NCI-H1930 (cell line): ENCODE data around the gene FBXO47.

Source experiments
- DNase-seq, 2 experiments: peaks; one replicate each; lab custom pipeline; 2025; lab: John Stamatoyannopoulos, UW

The FBXO47 gene

DNA sequence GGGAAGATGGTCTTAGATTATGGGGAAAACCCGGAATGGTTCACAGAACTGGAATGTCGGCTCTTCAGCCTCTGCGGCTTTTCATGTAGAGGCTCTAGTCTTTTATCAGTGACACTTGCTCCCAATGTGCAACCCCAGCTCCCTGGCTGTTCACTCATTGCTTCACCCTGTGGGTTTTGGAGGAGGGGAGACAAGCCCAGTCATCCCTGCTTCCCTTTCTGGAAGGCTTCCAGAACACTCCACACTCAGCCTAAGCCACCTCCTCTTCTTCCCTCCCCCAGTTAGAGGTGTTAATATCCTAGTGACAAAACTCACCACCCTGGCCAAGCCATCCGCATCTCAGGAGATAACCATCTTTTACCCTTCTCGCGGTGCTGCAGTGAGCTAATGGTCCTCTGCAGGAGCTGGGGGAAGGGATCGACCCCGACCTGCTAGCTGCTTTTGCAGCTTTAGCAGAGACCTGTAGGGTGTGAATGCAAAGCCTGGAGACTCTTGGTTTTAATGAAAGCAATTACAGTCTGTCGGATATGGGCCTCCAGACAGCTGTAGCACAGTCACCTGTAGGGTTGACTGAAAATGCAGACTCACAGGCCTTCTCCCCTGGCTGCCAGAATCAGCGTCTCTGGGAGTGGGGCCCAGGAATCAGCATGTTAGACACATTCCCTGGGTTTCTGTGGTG is 66.1 kb downstream of the FBXO47 start:
- no peak for DNase-seq

DNA sequence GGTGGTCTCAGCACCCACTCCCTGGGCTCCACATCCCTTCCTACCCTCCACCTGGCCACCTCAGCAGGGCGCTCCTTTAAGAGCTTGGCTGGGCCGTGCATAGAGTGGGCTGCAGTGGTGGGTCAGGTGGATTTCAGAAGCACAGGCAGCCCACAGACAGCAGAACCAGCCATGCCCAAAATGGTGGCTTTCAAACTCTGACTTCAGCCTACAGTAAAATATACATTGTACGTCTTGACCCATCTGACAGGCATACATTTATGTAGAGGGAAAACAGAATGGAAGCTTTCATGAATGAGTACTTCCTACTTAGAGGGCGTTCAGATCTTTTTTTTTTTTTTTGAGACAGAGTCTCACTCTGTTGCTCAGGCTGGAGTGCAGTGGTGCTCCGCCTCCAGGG is 67.8 kb downstream of the FBXO47 start:
- no peak for DNase-seq

DNA sequence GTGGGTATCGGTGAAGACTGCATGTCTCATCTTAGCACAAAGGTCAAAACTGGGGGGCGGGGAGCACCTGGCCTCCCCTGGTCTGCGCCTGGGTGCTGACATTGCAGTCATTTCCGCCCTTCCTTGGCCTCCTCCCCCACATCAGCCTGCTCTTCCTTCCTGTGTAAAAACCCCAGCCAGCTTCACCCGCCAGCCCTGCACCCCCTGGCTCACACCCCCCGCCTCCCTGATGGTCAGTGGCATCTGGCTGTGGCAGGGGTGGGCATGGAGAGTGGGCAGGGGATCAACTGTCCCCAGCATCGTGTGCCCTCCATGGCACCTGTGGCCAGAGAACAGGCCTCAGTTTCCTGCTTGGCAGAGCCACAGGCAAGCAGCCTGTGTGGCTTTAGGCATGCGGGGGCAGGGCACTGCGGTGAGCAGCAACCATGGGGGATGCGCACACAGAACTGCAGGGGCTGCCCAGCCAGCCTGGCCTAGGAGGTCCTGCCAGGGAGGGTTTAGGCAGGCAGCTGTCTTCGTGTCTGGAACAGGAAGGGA is 68.3 kb downstream of the FBXO47 start:
- DNase-seq, result no peak

DNA sequence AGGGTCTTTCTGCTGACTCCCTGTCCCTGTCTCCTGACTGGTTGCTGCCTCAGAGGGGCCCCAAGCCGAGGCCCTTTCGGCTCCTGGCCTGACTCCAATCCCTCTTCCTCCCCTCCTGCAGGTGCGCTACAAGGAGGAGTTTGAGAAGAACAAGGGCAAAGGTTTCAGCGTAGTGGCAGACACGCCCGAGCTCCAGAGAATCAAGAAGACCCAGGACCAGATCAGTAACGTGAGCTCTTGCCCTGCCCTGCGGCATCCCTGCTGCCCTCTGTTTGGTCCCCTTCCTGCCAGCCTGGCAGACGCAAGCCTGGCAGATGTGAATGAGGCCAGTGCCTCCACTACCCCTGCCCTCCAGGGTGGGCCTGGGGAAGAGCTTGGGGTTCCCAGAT is 68.9 kb downstream of the FBXO47 start:
- DNase-seq, result no peak

- DNase-seq, result no peak
These were observed 69.4 kb downstream of the FBXO47 start for GRCh38 chr17:38897671-38898290.

DNA sequence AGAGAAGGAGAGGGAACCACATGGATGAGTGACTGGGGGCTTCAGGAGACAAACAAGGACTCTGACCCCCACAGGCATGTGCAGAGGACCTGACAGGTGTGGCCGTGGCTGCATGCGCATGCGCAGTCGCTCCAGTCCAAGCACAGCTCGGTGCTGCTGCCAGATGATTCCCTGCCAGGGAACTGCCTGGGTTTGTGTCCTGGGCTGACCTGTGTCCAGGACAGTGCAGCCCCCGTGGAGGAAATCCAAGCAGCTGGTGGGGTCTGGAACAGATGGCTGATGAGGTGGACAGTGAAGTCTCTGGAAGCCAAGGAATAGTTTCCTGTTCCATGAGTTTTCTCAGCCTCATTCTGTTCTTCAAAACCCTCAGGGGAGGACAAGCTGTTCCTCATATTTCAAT is 70.0 kb downstream of the FBXO47 start:
- no peak for DNase-seq

GRCh38 chr17:38896346-38896954 is 70.8 kb downstream of the FBXO47 start:
- no peak for DNase-seq

DNA sequence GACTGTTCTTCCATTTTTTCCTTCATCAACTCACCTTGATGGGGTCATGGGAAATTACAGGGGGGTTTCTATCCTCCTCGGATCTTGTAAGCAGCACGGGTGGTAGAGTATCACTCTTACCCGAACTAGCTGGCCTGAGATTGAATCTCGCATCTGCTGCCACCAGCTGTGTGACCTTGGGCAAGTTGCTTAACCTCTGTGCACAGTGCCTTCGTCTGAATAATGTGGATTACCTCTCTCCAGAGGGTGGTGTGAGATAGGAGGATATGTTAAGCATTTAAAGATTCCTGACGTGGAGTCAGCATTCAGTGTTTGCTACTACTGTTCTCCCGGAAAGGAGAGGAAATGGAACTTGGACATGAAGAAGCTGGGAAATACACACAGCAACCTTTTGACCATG is 72.9 kb downstream of the FBXO47 start:
- no peak for DNase-seq

DNA sequence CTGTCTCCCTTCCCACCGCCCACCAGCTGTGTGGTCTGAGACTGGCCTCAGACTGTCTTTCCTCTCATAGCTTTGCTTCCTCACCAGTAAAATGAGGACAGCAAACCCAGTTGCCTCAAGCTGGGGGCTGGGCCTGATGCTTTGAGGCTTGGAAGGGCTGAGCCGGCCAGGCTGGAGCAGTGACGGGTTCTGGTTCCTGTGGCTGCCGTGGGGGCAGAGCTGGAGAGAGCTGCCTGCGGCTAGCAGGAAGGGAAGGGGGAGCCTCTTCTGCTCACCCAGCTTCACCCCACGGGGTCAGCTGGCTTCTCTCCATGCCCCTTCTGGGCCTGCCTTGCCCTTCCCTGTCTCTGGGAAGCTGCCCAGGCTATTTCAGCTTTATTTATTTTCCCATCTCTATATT is 73.6 kb downstream of the FBXO47 start:
- DNase-seq, result no peak

- no peak for DNase-seq
These were observed 74.1 kb downstream of the FBXO47 start for GRCh38 chr17:38893113-38893512.

DNA sequence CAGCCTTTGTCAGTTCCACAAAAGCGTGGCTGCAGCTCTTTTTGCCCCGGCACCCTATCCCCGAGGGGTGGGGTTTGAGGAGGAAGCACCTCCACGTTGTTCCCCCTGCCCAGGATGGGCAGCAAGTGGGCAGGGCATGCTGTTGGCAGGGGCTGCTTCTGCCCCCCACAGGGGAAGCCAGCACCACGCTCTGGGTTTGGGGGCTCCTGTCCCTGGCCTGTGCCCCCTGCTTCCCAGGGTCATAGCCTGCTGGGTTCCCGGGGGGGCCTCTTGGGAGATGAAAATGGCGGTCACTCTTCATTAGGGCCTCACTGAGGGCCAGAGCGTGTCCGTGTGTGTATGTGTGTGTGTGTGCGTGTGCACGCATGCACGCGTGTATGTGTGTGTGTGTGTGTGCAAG is 74.6 kb downstream of the FBXO47 start:
- DNase-seq, result no peak

DNA sequence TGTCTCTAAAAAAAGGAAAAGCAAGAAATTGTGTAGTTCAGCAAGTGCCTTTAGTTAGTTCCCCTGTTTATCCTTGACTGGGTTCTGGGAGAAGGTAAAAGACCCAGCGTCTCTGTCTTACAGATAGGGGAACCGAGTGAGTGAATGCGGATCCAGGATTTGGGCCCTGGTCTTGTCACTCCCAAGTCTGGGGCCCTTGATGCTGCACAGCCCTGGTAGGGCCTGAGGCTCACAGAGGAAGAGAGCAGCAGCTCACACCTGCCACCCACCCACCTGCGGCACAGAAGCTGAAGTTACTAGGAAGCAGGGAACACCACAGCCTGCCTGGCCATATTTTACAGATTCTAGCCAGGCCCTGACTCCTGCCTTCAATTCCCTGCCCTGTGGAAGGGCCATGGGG is 75.1 kb downstream of the FBXO47 start:
- no peak for DNase-seq

DNA sequence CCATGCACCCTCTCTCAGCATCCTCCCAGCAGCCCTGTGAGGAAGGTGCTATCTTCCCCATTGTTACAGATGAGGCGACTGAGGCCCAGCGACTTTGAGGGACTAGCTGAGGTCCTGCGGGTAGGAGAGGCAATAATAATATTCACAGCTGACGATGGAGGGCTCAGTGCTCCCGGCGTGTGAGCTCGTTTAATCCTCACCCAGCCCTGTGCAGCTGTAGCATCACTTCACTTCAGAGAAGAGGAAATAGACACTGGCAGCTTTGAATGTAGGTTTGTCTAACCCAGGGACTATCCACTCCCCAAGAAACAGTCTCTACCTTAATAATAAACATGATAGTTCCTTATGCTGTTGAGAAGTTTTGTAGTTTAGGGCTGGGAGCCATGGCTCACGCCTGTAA is 75.8 kb downstream of the FBXO47 start:
- DNase-seq, result no peak

DNA sequence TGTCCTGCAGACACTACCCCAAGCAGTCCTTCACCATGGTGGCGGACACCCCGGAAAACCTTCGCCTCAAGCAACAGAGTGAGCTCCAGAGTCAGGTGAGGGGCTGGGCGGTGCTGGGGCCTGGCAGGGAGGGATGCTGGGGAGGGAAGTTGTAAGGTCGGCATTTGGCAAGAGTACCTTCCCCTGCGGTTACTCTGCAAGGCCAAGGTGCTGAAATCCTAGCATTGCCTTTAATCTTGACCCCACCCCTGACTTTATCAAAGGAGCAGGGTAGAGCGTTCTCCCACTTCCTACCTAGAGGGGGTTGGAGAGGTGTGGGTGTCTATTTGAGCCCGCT is 76.8 kb downstream of the FBXO47 start:
- no peak for DNase-seq

DNA sequence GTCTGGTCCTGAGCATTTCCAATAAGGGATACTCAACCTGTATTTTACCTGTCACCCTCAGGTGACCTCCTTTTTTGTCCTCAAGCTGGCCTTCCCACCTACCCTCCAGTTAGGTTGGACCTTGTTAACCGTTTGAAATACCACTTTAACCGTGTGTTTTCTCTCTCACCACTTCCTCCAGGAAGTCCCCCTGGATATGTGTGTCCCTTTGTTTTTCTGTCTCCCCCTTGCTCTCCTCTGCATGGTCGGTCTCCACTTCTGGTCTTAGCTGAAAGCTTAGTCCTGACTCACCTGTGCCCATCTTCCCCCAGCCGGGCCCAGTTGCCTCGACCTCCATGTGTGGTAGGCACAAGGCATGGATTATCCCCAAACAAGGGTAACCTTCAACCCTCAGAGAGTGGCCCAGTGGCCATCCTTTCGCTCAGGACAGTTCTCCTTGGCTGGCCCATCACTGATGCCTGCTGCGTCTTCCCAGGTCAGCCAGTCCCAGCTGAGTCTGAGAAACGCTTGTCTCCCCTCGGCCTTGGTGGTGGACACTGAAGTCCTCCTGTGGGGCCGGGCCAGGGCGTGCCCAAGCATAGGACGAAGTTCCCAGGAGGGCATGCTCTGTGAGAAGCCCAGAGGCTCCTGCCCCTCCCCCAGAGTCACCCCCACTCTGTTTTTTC is 77.3 kb downstream of the FBXO47 start:
- DNase-seq, result no peak

- no peak for DNase-seq
These were observed 78.4 kb downstream of the FBXO47 start for GRCh38 chr17:38888842-38889241.

- DNase-seq, result no peak
These were observed 80.6 kb downstream of the FBXO47 start for GRCh38 chr17:38886643-38887010.
